ENCODE measurements around the gene LAMTOR3. TPM values are rescaled to one million over a fixed set of nuclear protein-coding genes. Genes with fewer than 3 reads are reported as not detected.

The LAMTOR3 gene
- total RNA-seq, 1 donor from 2014 or later = 36.2 TPM

DNA sequence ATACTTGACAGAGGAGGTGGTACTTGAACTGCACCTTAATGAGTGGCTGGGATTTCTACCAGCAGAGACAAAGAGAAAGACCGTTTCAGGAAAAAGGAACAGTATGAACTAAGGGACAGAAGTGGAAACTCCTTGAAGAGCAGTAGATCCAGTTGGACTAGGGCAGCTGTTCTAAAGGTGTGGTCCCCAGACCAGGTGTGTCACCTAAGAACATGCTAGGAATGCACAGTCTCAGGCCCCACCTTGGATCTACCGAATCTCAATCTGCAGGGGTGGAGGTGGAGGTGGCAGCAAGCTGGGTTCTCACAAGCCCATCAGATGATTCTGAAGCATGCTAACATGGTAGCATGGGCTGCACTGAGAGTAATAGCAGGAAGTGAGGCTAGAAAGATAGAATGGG is 55.3 kb downstream of the LAMTOR3 start:
- Mint-ChIP-seq H3K9me3 (ENCODE audit: low read depth) (no peaks in the 10 kb centered on the region), H3K27me3 (ENCODE audit: low read depth) (peaks cover 7% of the 10 kb centered on the region), H3K4me3 (ENCODE audit: unreplicated experiment) (no peak overlapping the region), H3K36me3 (ENCODE audit: low read depth) (no peaks in the 10 kb centered on the region), H3K27ac (ENCODE audit: unreplicated experiment) (no peak overlapping the region), H3K4me1 (ENCODE audit: low read depth) (peaks cover 4% of the 10 kb centered on the region)
- TF ChIP-seq, protein P1, sequence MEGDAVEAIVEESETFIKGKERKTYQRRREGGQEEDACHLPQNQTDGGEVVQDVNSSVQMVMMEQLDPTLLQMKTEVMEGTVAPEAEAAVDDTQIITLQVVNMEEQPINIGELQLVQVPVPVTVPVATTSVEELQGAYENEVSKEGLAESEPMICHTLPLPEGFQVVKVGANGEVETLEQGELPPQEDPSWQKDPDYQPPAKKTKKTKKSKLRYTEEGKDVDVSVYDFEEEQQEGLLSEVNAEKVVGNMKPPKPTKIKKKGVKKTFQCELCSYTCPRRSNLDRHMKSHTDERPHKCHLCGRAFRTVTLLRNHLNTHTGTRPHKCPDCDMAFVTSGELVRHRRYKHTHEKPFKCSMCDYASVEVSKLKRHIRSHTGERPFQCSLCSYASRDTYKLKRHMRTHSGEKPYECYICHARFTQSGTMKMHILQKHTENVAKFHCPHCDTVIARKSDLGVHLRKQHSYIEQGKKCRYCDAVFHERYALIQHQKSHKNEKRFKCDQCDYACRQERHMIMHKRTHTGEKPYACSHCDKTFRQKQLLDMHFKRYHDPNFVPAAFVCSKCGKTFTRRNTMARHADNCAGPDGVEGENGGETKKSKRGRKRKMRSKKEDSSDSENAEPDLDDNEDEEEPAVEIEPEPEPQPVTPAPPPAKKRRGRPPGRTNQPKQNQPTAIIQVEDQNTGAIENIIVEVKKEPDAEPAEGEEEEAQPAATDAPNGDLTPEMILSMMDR (IDR thresholded peaks at IDR 0.05) = no peak
- no peak for DNase-seq (ENCODE audit: low spot score)

DNA sequence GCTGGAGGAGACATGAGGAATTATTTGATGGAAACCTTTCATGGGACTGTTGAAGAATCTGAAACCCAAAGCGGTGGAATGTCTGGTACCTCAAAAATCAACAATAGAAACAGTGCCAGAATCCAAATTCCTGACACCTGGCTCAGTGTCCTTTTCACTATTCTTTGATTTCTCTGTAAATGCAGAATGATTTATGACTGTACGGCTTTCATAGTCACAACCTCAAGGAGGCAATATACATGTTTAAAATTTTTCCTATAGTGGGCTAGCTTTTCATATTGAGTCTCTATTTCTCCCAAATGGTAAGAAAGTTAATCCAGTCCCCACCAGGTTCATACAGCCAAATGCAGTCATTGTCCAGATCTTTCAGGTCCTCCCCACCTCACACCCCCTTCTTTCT is 58.3 kb downstream of the LAMTOR3 start:
- Mint-ChIP-seq H3K4me1 (ENCODE audit: low read depth) (peaks cover 16% of the 10 kb centered on the region), H3K4me3 (ENCODE audit: unreplicated experiment) (no peak overlapping the region), H3K27me3 (ENCODE audit: low read depth) (peaks cover 7% of the 10 kb centered on the region), H3K36me3 (ENCODE audit: low read depth) (no peaks in the 10 kb centered on the region), H3K9me3 (ENCODE audit: low read depth) (no peaks in the 10 kb centered on the region), H3K27ac (ENCODE audit: unreplicated experiment) (no peak overlapping the region)
- no peak for DNase-seq (ENCODE audit: low spot score)
- TF ChIP-seq, protein P1 (IDR thresholded peaks at IDR 0.05) = no peak

DNA sequence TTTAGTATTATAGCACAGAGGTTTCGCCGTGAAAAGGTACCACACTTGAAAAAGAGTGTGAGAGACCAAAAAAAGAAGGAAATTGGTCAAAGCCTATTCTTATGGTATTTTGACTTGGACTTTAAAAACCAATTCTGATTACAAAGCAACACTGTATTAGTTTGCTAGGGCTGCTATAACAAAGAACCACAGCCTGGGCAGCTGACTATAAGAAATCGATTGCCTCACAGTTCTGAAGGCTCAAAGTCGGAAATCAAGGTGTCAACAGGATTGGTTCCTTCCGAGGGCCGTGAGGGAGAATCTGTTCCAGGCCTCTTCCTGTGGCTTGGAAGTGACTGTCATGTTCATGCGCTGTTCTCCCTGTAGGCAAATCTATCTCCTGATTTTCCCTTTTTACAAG is 59.7 kb downstream of the LAMTOR3 start:
- H3K27me3 Mint-ChIP-seq (ENCODE audit: low read depth) = peaks cover 5% of the 10 kb centered on the region

DNA sequence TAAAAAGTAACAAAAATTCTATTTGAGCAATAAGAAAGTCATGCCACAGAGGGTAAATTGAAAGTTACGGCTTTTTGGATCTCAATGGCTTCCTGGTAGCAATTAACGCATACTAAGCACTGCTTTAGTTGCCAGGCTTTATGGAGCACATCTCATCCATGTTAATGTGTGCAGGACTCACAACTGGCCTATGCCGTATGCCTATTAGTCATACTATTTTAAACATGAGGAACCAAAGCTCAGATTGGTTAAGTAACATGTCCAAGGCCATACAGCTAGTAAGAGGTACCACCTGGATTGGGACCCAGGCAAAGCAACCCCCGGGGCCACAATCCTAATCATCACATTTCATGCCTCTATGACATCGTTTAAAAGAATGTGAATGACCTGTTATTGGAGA is 60.5 kb downstream of the LAMTOR3 start:
- Mint-ChIP-seq H3K36me3 (ENCODE audit: low read depth) (no peaks in the 10 kb centered on the region), H3K27me3 (ENCODE audit: low read depth) (peaks cover 5% of the 10 kb centered on the region), H3K4me1 (ENCODE audit: low read depth) (peaks cover 16% of the 10 kb centered on the region), H3K9me3 (ENCODE audit: low read depth) (no peaks in the 10 kb centered on the region), H3K4me3 (ENCODE audit: unreplicated experiment) (no peak overlapping the region), H3K27ac (ENCODE audit: unreplicated experiment) (no peak overlapping the region)
- no peak for DNase-seq (ENCODE audit: low spot score)
- TF ChIP-seq, protein P1 (IDR thresholded peaks at IDR 0.05) = no peak

More for the DNA sequence above, 59.7 kb downstream of the LAMTOR3 start:
- no peaks in the 10 kb centered on the region for H3K36me3 Mint-ChIP-seq (ENCODE audit: low read depth)
- no peak overlapping the region for H3K4me3 Mint-ChIP-seq (ENCODE audit: unreplicated experiment)
- DNase-seq (ENCODE audit: low spot score) = no peak
- TF ChIP-seq, protein P1 (IDR thresholded peaks at IDR 0.05) = no peak
- H3K27ac Mint-ChIP-seq (ENCODE audit: unreplicated experiment) = no peak overlapping the region
- H3K9me3 Mint-ChIP-seq (ENCODE audit: low read depth) = no peaks in the 10 kb centered on the region
- H3K4me1 Mint-ChIP-seq (ENCODE audit: low read depth) = peaks cover 16% of the 10 kb centered on the region

DNA sequence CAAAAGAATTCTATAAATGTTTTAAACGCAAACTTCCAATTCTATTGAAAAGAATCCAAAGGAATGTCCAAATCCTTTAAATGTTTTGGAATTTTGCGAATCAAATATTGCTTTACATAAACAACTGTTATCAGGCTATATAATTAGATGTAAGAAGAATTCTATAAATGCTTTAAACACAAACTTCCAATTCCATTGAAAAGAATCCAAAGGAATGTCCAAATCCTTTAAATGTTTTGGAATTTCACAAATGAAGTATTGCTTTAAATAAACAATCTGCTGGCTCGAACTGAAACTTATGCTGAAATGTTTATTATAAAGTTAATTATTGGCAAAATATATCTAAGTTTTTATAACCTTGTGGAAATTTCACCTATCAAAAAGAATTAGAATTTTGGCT is 61.5 kb downstream of the LAMTOR3 start:
- TF ChIP-seq, protein P1 (IDR thresholded peaks at IDR 0.05) = no peak
- Mint-ChIP-seq H3K27me3 (ENCODE audit: low read depth) (peaks cover 5% of the 10 kb centered on the region), H3K4me1 (ENCODE audit: low read depth) (peaks cover 21% of the 10 kb centered on the region), H3K9me3 (ENCODE audit: low read depth) (no peaks in the 10 kb centered on the region), H3K4me3 (ENCODE audit: unreplicated experiment) (no peak overlapping the region), H3K27ac (ENCODE audit: unreplicated experiment) (no peak overlapping the region), H3K36me3 (ENCODE audit: low read depth) (no peaks in the 10 kb centered on the region)
- DNase-seq (ENCODE audit: low spot score) = no peak

All from chondrocyte (in vitro differentiated cells).